GM21528 (cell line): Measurements from ENCODE around the gene SPP2.

Source experiments
- ATAC-seq: cut with Tn5 transposase; IDR thresholded peaks from one replicate; pipeline ENCODE4 v1.9.1; 2021; ENCODE audit warnings: mild to moderate bottlenecking, moderate library complexity; ENCODE audit not compliant: unreplicated experiment, low FRiP score

SPP2 gene

GRCh38 chr2:234083572-234084348 is 33.3 kb downstream of the SPP2 start:
- no peak for ATAC-seq

GRCh38 chr2:234091432-234091879 is 41.0 kb downstream of the SPP2 start:
- ATAC-seq: no peak

GRCh38 chr2:234091883-234092282 is 41.4 kb downstream of the SPP2 start:
- no peak for ATAC-seq

GRCh38 chr2:234092344-234092743 is 41.8 kb downstream of the SPP2 start:
- ATAC-seq: no peak

- no peak for ATAC-seq
Measured at GRCh38 chr2:234095301-234095700, 44.8 kb downstream of the SPP2 start.

- no peak for ATAC-seq
Measured at GRCh38 chr2:234096164-234096563, 45.7 kb downstream of the SPP2 start.

GRCh38 chr2:234098681-234099080 is 48.2 kb downstream of the SPP2 start:
- ATAC-seq: no peak

GRCh38 chr2:234099266-234099665 is 48.8 kb downstream of the SPP2 start:
- ATAC-seq: no peak

- no peak for ATAC-seq
Measured at GRCh38 chr2:234100686-234101085, 50.2 kb downstream of the SPP2 start.

- ATAC-seq: no peak
Measured at GRCh38 chr2:234102112-234102511, 51.6 kb downstream of the SPP2 start.

GRCh38 chr2:234107861-234108260 is 57.4 kb downstream of the SPP2 start:
- no peak for ATAC-seq

GRCh38 chr2:234109321-234109720 is 58.8 kb downstream of the SPP2 start:
- ATAC-seq: no peak

GRCh38 chr2:234110219-234110618 is 59.7 kb downstream of the SPP2 start:
- no peak for ATAC-seq

- no peak for ATAC-seq
Measured at GRCh38 chr2:234111523-234111922, 61.0 kb downstream of the SPP2 start.

- ATAC-seq: no peak
Measured at GRCh38 chr2:234116010-234116409, 65.5 kb downstream of the SPP2 start.

- ATAC-seq: no peak
Measured at GRCh38 chr2:234121999-234122398, 71.5 kb downstream of the SPP2 start.

GRCh38 chr2:234125451-234126145 is 75.1 kb downstream of the SPP2 start:
- ATAC-seq: no peak

GRCh38 chr2:234126146-234126470 is 75.6 kb downstream of the SPP2 start:
- no peak for ATAC-seq
